OCI-M2 (cell line): Measurements from ENCODE around the gene NIN.

ENCODE experiments used
- DNase-seq: peaks from one replicate; lab custom pipeline; 2025; ENCODE audit not compliant: unreplicated experiment; lab: John Stamatoyannopoulos, UW

Gene NIN

DNA sequence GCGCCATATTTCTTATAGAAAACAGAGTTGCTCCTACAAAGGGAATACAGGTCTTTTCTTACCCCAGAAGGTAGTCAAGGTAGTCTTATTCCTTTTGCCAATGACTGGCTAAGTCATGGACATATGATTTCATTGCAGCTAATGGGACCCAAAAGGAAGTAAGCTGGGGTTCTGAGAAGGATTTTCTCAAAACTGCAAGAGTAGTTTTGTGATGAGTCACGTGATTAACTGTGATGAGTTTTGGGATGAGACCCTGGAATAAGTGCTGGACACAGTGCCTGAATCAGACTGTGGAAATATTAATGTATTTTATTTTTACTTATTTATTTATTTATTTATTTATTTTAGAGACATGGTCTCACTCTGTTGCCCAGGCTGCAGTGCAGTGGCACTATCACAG, 13.4 kb upstream of the NIN start:
- DNase-seq = no peak

DNA sequence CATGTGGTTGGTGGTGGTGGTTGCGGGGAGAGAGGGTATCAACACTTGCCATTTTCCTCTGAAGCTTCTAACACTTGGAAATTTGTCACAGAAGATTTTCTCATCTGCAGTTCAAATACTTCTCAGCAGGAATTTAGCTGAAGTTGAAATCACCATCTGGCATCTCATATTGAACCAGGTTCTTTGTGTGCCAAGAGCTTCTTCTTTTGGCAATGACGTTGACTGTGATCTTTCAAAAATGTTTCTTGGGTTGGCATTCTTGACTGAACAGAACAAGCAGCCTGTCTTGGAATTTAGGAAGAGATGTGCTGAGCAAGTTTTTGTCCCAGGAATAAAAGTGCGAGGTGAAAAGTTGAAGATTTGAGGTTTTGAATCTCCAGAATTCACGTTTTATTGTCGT, 8.7 kb upstream of the NIN start:
- DNase-seq = no peak

DNA sequence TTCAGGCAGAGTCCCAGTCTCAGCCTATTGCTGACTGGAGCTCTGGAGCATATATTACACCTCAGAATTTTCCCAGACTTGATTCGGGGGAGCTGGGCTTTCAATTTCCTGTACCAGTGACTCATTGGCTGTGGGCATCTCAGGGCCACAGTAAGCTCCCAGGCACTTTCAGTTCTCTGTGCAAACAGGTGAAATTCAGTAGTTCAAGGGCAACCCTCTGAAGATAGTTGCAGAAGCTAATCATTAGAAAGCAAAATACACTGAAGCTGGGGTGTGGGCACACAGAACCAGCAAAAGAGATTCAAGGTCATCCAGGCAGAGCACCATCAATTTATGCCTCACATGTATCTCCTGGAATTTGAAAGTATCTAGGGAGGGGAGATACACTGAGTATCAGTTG, 8.1 kb upstream of the NIN start:
- DNase-seq = no peak

DNA sequence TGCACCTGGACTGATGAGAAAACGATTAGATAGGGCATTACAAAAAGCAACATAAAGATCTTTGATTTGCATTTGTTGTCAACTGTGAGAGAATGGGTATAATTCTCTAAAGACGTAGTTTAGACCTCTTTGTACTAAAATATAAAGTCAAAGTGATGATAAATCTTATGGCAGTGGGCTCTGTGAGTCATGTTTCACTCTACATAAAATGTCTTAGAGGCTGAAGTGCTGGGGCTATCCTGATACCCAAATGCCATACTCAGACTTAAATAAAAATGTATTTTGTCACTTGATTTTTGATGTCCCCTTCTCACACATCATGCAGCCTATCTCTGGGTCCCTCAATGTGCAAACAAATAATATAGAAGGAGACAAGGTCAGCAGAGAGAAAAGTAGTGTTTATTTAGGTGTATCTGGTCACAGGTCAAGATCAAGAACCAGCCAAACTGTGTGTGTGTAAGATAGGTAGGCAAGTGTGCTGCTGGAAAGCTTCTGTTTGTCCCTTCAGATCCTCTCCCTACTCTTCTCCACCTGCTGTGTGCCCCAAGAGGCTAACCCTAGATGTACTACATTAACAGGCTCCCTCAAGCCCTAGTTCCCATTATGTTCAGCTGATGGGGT, 7.0 kb upstream of the NIN start:
- no peak for DNase-seq

DNA sequence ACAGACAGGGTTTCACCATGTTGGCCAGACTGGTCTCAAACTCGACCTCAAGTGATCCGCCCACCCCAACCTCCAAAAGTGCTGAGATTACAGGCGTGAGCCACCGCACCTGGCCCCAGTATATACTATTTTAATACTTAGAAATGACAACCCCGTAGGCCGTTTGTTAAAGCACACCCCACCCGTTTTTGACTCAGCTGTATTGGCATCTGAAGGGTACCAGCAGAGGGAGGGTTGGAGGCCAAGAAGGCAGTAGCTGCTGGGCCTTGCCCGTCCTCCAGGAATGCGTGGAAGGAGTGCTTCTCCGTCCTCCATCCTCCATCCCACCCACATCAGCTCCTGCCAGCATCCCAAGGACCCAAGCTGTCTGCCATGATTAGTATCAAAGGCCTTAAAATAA, 6.3 kb upstream of the NIN start:
- DNase-seq = no peak

DNA sequence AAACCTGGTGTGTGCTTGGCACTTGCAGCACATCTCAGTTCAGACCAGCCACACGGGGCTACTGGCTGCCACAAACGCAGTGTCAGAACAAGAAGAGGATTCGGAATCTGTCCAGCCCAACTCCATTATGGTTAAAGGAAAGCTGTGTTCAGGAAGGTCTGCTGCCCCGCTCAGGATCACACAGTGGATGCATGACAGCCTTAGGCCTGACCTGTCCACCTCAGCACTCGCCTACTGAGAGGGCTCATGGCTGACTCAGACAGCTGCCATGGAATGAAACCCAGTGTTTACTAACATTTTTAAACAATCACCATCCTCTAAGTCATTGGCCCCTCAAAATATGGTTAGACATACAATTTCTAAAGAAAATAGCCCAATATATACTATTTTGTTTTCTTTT, 5.6 kb upstream of the NIN start:
- no peak for DNase-seq

DNA sequence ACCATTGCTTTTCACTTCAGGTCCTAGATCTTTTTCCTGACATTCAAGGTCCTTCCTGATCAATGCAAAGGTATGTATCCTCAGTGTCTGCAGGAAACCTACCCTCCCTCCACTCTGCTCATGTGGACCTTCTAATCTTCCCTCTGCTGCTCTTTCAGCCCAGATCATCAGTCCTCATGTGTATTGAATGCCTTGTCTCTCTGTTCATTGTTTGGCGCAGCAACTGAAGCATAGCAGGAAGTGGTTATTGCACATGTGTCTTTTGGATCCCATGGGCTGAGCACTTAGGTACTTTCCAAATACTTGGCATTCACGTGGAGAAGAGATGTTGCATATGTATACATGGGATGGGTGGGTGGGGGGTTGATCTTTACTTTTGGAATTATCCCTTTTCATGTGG, 4.3 kb upstream of the NIN start:
- DNase-seq = no peak

DNA sequence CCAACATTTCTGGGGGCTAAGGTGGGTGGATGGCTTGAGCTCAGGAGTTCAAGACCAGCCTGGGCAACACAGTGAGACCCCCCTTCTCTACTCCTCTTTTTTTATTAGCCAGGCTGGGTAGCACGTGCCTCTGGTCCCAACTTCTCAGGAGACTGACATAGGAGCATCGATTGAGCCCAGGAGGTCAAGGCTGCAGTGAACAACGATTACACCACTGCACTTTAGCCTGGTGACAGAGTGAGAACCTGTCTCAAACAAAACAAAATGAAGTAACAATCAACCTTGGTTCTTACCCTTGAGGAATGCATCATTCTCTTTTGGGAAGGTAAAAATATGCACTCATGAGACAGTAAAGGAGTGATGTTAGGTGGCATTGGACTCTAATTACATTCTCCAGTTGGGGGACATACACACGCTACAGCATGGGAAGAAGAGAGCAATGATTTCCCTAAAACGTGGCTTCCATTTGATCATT, 3.9 kb upstream of the NIN start:
- no peak for DNase-seq

DNA sequence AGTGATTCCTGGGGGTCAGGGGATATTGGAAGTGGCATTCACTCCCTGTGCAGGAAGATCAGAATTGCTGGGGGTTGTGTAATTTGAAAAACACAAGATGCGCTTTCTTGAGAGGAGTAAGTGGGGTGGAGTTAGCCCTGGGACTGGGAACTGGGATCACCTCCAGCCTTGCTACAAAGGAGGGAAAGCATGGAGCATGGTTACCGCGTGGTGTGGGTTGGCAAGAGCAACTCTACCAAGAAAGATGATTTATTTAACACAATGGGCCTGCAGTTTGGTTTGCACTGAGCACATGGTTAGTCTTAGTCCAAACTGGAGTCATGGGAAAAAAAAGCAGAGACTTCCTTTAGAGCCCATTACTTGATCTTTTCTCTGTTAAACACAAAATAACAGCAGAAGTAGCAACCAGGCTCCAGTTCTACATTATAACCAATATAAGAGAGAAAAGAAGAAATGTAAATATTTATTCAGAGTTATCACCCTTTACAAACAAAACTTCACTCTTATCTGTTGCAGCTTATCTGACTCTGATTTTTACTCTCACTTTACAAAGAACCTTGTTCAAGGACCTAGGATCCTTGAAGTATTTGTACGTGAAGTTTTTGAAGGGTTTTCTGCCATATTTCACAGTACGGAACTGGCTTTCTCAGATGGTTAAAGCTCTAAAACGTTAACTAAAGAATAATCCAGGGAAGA, 2.1 kb upstream of the NIN start:
- no peak for DNase-seq

DNA sequence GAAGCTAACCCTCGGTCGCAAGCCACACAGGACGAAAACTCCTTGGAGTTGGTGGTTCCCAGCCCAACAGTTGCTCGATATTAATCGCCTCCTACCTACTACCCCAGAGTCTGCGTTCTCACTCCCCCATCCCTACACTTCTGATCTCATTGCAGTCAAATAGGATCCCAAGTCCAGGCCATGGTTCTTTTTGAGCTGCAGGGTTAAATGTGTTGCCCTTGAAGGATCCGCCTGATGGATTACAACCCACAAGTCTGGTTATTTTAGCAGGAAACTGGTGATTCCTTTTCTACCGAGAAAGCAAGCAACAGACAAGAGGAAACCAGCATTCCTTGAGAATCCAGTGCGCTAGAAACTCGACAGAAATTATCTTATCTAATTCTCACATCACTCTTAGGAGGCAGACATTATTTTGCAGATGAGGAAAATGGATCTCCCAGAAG, 785 bp upstream of the NIN start:
- DNase-seq = no peak

DNA sequence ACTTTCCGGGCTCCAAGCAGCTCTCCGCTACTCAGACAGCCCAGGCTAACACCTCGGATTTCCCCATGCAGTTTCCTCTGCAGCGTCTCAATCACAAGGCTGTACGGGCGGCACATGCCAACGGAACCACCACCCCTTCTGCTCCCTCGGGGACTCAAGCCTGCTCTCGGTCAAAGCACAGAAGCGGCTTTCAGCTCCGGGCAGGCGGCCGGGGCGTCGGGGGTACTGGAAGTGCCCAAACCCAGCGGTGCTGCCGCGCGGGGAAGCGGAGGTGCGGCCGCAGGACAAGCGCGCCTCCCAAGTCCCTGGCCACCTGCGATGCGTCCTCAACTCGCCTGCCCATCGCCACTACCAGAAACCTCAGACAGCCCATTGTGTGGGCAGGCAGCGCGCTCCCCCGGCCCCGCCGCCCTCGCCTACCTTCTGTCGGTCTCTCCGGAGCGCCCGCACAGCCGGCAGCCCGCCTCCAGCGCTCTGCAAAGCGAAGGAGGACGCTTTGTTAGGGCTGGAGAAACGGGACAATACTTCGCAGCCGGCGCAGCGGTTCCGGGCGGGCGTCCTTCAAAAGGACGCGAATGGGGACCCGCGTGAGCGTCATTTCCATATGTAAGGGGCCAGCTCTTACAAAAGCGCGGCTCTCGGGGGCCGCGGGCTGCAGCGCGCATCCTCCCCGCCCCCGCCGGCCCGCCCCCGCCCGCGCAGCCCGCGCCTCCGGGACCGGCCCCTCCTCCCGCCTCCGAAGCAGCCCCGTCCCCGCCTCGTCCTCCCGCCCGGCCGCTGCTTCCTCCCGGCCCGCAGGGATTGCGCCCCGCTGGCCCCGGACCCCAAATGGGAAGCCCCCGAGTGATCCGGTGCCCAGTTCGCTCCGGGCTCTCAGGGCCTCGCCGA, 674 bp downstream of the NIN start:
- DNase-seq = no peak

DNA sequence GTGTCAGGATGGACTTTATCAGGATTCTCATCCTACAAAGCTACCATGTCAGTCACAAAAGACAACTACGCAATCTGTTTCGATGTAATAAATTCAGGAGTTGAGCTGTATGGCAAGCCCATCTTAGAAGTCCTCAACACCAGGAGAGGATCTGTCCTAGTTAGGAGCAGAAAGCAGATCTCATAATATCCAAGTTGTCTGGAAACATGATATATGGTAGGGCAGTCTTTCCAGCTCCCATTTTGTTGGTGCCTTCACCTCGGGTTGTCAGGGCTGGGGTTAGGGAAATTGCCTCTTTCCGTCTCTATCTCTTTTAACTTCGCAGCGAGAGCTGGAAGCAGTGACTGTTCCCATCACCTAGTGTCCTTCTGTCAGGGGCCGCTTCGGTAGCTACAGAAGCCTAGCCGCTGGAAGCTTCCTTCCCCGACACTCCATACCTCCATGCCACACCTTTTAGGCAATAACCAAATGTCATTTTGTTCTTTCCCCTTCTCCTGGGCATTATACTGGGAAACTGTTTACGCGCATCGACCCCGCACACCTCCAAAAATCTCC, 1.4 kb downstream of the NIN start:
- DNase-seq = no peak

DNA sequence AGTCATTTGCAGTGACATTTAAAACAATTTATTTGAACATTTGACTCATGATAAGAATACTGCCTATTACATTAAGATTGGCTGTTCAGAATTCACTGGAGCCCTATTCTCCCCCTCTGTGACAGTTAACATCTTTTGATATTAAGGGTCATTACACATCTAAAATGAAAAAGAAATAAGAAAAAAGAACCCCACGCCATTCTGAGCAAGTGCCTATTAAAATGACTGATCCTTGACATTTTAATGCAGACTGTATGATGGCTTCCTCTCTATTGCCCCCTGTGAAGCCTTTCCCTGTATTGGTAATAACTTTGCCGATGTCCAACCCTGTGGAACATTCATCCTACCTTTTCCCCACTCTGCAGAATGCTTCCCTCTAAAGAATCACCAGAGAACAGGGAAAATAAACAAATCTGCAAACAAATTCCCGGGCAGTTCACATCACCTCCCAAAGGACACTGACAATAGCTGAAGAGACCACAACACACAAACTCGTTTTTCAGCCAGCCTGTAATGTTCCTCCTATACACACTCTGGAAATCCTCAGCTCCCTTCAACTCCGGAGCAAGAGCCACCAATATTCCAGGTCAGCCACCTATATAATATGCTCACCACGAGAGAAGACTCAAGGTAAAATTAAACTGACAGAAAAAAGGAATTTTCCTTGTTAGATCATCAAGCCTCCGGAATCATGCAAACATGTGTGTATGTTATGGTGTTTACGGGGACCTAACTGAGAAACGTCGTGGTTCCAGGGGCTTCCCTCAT, 2.1 kb downstream of the NIN start:
- no peak for DNase-seq

DNA sequence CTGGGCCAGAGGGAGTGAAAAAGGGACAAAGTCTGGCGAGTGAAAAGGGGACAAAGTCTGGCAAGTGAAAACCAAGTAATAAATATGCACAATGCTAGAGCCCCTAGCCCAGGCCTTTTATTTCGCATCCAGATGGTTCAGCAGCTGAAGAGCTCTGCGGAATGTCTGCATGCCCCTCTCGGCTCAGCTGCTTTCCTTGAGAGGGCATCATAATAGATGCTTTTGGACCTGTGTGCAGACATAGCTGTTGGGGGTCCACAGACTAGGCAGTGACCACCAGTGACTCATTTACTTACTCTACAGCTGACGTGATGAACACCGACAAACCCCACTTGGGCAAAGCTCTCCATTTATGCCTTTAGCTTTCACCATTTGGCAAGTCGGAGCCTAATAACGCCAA, 4.3 kb downstream of the NIN start:
- DNase-seq = no peak

DNA sequence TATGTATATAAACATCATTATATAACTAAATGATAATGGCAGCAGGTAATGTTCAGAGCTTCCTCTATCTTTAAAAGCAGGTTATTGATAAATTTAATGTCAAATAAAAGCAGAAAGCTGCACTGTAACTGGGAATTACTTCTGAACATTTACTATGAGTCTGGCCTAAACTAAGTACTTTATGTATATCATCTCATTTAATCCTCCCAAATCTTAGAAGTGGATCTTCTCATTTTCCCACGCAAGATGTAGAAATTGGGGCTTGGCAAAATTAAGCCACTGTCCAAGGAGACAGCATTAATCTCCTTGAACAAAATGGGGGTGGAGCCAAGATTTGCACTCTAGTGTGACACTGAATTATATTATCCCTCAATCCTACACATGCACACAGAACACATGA, 5.7 kb downstream of the NIN start:
- no peak for DNase-seq

DNA sequence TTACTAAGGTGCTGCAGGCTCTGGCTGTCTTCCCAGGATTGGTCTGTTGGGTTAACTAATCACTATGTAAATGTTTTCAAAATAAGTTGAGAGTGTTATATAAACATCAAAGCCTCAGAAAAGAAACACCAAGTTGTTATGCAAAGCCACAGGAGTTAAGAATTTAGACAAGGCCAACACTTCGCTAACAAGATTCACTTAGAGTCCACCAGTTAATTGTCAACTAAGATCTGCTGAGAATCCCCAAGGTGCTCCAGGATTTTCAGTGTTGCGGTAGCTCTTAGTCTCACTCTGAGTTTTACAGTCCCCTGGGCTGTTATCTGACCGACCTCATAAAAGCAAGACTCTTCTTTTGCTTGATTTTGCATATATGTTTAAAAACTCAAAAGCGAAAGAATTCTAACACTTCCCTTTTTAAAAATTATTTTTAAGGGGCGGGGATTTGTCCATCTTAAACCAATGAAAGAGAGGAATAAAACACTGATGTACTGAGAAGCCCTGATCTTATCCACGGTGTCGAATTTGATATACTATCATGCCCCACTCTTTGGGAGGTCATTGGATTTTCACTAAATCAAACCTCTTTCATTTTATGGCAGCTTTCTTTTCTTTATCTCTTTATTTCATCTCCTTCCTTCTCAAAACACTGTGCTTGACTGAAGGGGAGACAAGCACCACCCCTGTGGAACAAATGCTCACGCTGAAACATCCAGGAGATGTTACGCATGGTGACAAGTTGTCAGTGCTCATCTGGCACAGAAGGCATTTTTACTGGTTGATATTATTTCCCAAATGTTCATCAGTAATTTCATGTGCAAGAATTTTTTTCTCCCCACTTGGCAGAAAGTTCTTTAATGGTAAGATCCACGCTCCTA, 7.0 kb downstream of the NIN start:
- no peak for DNase-seq

DNA sequence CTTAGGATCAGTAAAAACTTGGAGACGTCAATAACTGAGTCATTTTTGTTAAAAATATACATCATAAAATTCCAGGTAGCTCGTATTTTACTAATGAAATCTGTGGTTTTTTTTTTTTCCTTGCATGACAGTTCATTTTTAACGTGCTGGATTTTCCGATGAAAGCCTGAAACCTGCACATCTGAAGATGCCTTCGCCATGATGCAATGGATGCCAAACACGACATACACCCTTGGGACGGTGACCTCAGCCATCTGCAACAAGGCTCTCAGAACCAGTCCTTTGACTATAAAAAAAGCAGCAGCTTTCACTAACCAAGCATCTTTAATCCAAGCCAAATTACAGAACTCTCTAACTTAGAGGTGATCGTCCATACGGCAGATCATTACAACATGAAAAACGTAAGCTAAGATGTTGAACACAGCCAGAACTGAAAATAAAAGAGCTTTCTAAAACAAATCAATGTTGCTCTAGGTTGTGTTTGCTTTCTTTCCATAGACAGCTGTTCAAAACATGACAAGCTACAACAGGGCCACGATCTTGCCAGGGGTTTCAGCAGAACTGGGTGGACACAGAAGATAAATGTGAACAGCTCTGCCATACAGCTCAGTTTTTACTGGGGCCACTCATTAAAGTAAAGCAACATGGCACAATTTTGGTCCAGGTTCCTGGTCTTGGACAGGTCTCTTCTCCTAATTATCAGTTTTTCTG, 7.8 kb downstream of the NIN start:
- DNase-seq = no peak

DNA sequence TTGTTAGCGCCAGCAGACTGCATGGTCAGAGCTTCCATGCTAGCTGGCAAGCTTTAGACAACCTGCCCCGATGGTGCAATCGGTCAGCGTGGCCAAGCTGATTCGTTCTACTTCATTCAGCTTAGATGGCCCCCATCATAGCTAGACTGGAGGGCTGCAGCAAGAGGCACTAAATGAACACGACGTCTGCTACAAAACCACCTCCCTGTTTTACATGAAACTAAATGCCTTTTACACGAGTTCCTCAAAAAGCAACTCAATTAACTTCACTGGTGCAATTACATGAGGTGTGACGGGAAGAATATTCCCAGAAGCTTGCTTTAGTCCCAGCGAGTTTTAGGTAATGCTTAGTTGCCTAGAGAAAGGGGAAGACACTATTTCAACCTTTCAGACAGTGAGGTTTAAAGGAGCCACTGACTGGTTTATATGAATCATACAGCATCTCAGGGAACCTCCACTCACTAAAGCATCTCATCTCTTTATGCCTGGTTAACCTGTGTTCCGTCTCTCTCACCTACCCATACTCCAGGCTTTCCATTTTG, 8.4 kb downstream of the NIN start:
- DNase-seq = no peak
